Thyroid gland (tissue), 4 donors: Measurements from ENCODE around the gene PRCD. TPM values are rescaled to one million over a fixed set of nuclear protein-coding genes. Genes with fewer than 3 reads are reported as not detected.
"Not testable (repeated sequence)": the region's sequence is repeated elsewhere in the genome, so short reads cannot be mapped to it uniquely, and the experiment has no call there.

Experiments used
- DNase-seq, 2 donors: peaks; one replicate each; pipeline ENCODE4 v3.0.0-alpha.2; 2019
- H3K27ac ChIP-seq, 3 donors: fragments of 200-600 bp; sonication (generic); 1 replicate in 2 of 3; 2 replicates in 1 of 3; pipeline ENCODE4 v1.5.1; 2016 to 2019; ENCODE audit warnings: mild to moderate bottlenecking in 1 of 3, moderate library complexity in 1 of 3
- H3K27me3 ChIP-seq: fragments of 200-600 bp; sonication (generic); one replicate; pipeline ENCODE4 v1.5.1; 2019
- H3K36me3 ChIP-seq, 2 donors: fragments of 200-600 bp; sonication (generic); one replicate each; pipeline ENCODE4 v1.5.1; 2016 to 2019
- H3K4me1 ChIP-seq, 2 donors: fragments of 200-600 bp; sonication (generic); one replicate each; pipeline ENCODE4 v1.5.1; 2017 to 2019
- H3K4me3 ChIP-seq, 3 donors: fragments of 200-600 bp; sonication (generic); replicated peaks in 1 of 3; 1 replicate in 2 of 3; 2 replicates in 1 of 3; pipeline ENCODE4 v1.5.1; 2016; ENCODE audit warnings: mild to moderate bottlenecking in 1 of 3
- H3K9me3 ChIP-seq: fragments of 200-600 bp; sonication (generic); one replicate; pipeline ENCODE4 v1.5.1; 2017
- CTCF ChIP-seq, 6 experiments: fragments of 200-600 bp in 3 of 6; fragments of 450-650 bp in 3 of 6; sonication (generic) in 3 of 6; IDR thresholded peaks; one replicate each; pipeline ENCODE4 v1.5.1; 2016 to 2019; ENCODE audit warnings: antibody characterized with exemption in 6 of 6, mild to moderate bottlenecking in 2 of 6, inconsistent platforms in 1 of 6, moderate library complexity in 1 of 6
- POLR2A ChIP-seq, 2 donors: fragments of 450-650 bp; IDR thresholded peaks; one replicate each; pipeline ENCODE4 v1.6.1; 2017; ENCODE audit warnings: antibody characterized with exemption in 2 of 2, mild to moderate bottlenecking in 2 of 2, moderate library complexity in 1 of 2
- WGBS, 2 donors: methylation state at CpG; one replicate each; pipeline ENCODE4 v1.1.5; 2017; 5-methylcytosine and 5-hydroxymethylcytosine counted together
- intact Hi-C: fragments of 100-400 bp; cut with DNase I; formaldehyde crosslinking; loops from one replicate; pipeline ENCODE4 v1.15.1; 2023
- total RNA-seq, 4 donors: library from RNA; depleted of rRNA; stranded (reverse); fragments of >200 nt; gene quantifications; one replicate each; pipeline ENCODE4 v1.2.3, GENCODE V29; 2016

Gene PRCD
- total RNA-seq, 4 donors from 2014 or later = 1.5 to 8.3 (median 4.2) TPM

GRCh38 chr17:76531486-76532038, 8.3 kb upstream of the PRCD start:
- Histone ChIP-seq H3K36me3 (no peaks in the 10 kb centered on the region), H3K9me3 (no peaks in the 10 kb centered on the region), H3K4me3 (no peak overlapping the region), H3K4me1 (peaks cover 20 to 47% of the 10 kb centered on the region in 2 donors), H3K27me3 (no peaks in the 10 kb centered on the region), H3K27ac (peak overlapping the region; percentile 89 to 95 (median 93))
- intact Hi-C loops = no loop called here
- TF ChIP-seq POLR2A (IDR thresholded peaks at IDR 0.05) (no peak), CTCF (IDR thresholded peaks at IDR 0.05) (no peak)
- no peak for DNase-seq
- 74% methylated on average over 12 to 15 of the region's 18 CpGs for WGBS, 2 donors

DNA sequence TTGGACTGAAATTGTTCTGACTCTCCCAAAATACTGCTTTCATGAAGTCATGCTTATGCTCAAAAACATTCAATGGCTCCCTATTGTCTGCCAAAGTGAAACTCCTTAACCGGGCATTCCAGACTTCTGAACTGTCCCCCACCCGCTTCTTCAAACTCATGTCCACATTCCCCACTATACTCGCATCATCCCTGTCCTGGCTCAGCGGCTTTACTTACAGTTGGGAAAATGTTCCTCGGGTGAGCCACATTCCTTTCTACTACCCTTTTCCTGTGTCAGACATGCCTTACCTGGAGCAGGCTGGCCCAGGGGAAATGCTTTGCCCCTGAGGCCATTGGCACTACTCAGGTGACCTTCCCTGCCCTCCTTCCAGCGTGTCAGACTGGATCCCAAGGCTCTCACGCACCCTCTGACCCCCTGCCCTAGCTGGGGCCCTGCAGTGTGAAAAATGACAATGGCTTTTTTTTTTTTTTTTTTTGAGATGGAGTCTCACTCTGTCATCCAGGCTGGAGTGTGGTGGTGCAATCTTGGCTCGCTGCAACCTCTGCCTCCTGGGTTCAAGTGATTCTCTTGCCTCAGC, 7.7 kb upstream of the PRCD start:
- 90 to 92% methylated on average over 8 of the region's 8 CpGs for WGBS, 2 donors
- Histone ChIP-seq H3K9me3 (no peaks in the 10 kb centered on the region), H3K36me3 (no peaks in the 10 kb centered on the region), H3K27me3 (no peaks in the 10 kb centered on the region), H3K27ac (peak overlapping the region in 2 of 3 donors; percentile 93 to 95), H3K4me1 (peaks cover 17 to 46% of the 10 kb centered on the region in 2 donors), H3K4me3 (no peak overlapping the region)
- DNase-seq = no peak
- TF ChIP-seq POLR2A (IDR thresholded peaks at IDR 0.05) = no peak
- no peak for TF ChIP-seq CTCF (IDR thresholded peaks at IDR 0.05)
- intact Hi-C loops = no loop called here

DNA sequence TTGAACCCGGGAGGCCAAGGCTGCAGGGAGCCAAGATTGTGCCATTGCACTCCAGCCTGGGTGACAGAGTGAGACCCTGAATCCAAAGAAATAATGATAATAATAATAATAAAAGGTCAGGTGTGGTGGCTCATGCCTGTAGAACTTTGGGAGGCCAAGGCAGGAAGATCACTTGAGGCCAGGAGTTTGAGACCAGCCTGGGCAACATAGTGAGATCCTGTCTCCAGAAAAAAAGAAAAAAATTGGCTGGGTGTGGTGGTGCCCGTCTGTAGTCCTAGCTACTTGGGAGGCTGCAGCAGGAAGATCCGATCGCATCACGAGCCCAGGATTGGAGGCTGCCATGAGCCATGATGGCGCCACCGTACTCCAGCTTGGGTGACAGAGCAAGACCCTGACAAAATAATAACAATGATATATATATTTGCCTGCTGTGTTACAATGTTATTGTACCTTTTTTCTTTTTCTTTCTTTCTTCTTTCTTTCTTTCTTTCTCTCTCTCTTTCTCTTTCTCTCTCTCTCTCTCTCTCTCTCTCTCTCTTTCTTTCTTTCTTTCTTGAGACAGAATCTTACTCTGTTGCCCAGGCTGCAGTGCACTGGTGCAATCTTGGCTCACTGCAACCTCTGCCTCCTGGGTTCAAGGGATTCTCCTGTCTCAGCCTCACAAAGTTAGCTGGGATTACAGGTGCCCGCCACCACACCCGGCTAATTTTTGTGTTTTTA, 6.0 kb upstream of the PRCD start:
- H3K27ac ChIP-seq, H3K4me3 ChIP-seq, intact Hi-C loops, H3K27me3 ChIP-seq, DNase-seq, H3K9me3 ChIP-seq, H3K36me3 ChIP-seq: not testable (repeated sequence)
- WGBS, 2 donors = 90 to 96% methylated on average over 9 of the region's 9 CpGs
- H3K4me1 ChIP-seq = peaks cover 12 to 45% of the 10 kb centered on the region in 2 donors

- no peak for DNase-seq
- WGBS, 2 donors = 81 to 94% methylated on average over 5 to 7 of the region's 7 CpGs
- Histone ChIP-seq H3K4me3 (peak overlapping the region in 1 of 3 donors; percentile 47), H3K4me1 (peaks cover 13 to 46% of the 10 kb centered on the region in 2 donors), H3K27ac (peak overlapping the region in 2 of 3 donors; percentile 53 to 56), H3K27me3 (no peaks in the 10 kb centered on the region), H3K9me3 (no peaks in the 10 kb centered on the region), H3K36me3 (no peaks in the 10 kb centered on the region)
- TF ChIP-seq POLR2A (IDR thresholded peaks at IDR 0.05) = no peak
- TF ChIP-seq CTCF (IDR thresholded peaks at IDR 0.05) = no peak
- intact Hi-C loops = no loop called here
Measured at GRCh38 chr17:76534831-76535732, 4.8 kb upstream of the PRCD start.

DNA sequence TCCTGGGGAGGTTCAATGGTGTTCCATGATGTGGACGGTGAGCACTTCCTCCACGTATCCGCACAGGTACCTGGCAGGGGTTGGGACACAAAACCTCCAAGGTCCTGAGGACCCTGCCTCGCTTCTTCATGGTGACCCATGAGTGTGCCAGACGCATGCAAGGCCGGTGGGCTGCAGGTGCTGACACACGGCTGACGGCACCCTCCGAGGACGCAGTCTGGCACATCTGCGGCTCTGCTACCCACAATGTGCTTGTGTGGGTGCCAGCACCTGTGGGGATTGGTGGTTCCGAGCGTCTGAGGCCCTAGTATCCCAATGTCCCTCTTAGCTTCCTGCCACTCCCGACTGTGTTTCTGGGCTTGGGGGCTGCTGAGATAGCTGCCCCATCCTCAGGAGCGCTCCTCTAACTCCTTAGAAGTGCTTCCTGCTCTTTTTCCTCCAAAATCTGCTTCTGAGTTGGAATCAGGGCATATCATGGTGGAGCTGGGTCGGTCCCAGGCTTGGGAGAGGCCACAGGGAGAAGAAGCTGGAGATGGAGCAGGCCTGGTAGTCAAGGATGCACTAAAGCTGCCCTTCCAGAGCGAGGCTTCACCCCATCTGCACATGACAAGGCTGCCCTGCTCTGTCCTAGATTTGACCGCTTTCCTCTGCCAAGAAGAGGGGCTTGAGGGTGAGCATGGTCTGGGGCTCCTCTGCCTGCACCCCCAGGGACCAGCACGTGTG, 3.9 kb upstream of the PRCD start:
- DNase-seq = no peak
- Histone ChIP-seq H3K9me3 (no peaks in the 10 kb centered on the region), H3K4me3 (peak overlapping the region in 1 of 3 donors; percentile 47), H3K4me1 (peaks cover 15 to 45% of the 10 kb centered on the region in 2 donors), H3K27ac (peak overlapping the region in 2 of 3 donors; percentile 56 to 66), H3K36me3 (no peaks in the 10 kb centered on the region), H3K27me3 (no peaks in the 10 kb centered on the region)
- 84 to 88% methylated on average over 6 to 13 of the region's 19 CpGs for WGBS, 2 donors
- intact Hi-C loops = no loop called here
- TF ChIP-seq POLR2A (IDR thresholded peaks at IDR 0.05) = no peak
- no peak for TF ChIP-seq CTCF (IDR thresholded peaks at IDR 0.05)
